Heart right ventricle (tissue), 16 donors: ENCODE measurements around the gene EPHA8. TPM values are rescaled to one million over a fixed set of nuclear protein-coding genes. Genes with fewer than 3 reads are reported as not detected.

ENCODE experiments used
- ATAC-seq, 8 donors: fragments of 200-7000 bp; cut with Tn5 transposase; one replicate each; pipeline ENCODE4 v1.9.1; 2020; ENCODE audit warnings: mild to moderate bottlenecking in 8 of 8, moderate library complexity in 8 of 8, moderate number of reproducible peaks in 1 of 8
- DNase-seq, 2 donors: peaks; one replicate each; pipeline ENCODE4 v3.0.0-alpha.2; 2020
- H3K27ac ChIP-seq, 10 donors: fragments of 200-600 bp; sonication (generic) in 2 of 10; one replicate each; pipeline versions ENCODE4 v1.5.0 to v1.8.0; 2020 to 2022; ENCODE audit warnings: mild to moderate bottlenecking in 3 of 10
- H3K27me3 ChIP-seq, 7 donors: fragments of 200-600 bp; one replicate each; pipeline ENCODE4 v1.8.0; 2021 to 2022; ENCODE audit warnings: mild to moderate bottlenecking in 2 of 7
- H3K36me3 ChIP-seq, 9 donors: fragments of 200-600 bp; sonication (generic) in 1 of 9; one replicate each; pipeline versions ENCODE4 v1.5.0 to v1.8.0; 2020 to 2022; ENCODE audit warnings: mild to moderate bottlenecking in 2 of 9
- H3K4me1 ChIP-seq, 9 donors: fragments of 200-600 bp; sonication (generic) in 1 of 9; one replicate each; pipeline versions ENCODE4 v1.5.0 to v1.8.0; 2020 to 2022; ENCODE audit warnings: mild to moderate bottlenecking in 4 of 9
- H3K4me3 ChIP-seq, 10 donors: fragments of 200-600 bp; sonication (generic) in 2 of 10; one replicate each; pipeline versions ENCODE4 v1.5.0 to v1.8.0; 2020 to 2022; ENCODE audit warnings: mild to moderate bottlenecking in 7 of 10, moderate library complexity in 2 of 10
- H3K9me3 ChIP-seq, 11 donors: fragments of 200-600 bp in 10 of 11; sonication (generic) in 2 of 11; one replicate each; pipeline versions ENCODE4 v1.5.0 to v1.8.0; 2013 to 2022; ENCODE audit warnings: mild to moderate bottlenecking in 2 of 11, control low read depth in 1 of 11, moderate library complexity in 1 of 11
- CTCF ChIP-seq, 9 donors: fragments of 200-600 bp; sonication (generic) in 2 of 9; IDR thresholded peaks; one replicate each; pipeline versions ENCODE4 v1.5.0 to v1.8.0; 2021 to 2022; ENCODE audit warnings: antibody characterized with exemption in 9 of 9, mild to moderate bottlenecking in 5 of 9, moderate library complexity in 1 of 9
- WGBS, 2 donors: extraction: QIAGEN DNeasy Blood & Tissue Kit; methylation state at CpG; one replicate each; pipeline ENCODE4 v1.1.7; 2013; ENCODE audit warnings: inconsistent platforms in 1 of 2; 5-methylcytosine and 5-hydroxymethylcytosine counted together
- intact Hi-C, 10 donors: fragments of 100-400 bp; cut with DNase I; formaldehyde crosslinking; loops; one replicate each; pipeline versions ENCODE4 v1.11.1 to v1.14.2; 2022
- polyA plus RNA-seq, 2 donors: library from polyadenylated mRNA; stranded (reverse); fragments of 200-250 nt; gene quantifications; one replicate each; pipeline ENCODE4 v1.2.3, GENCODE V29; 2013
- total RNA-seq, 10 donors: library from RNA; stranded (reverse); fragmentation: NEBNext Ultra II Directional in 3 of 10; extraction: Animal tissue kit (Norgen Biotek cat#: 25700) in 3 of 10; gene quantifications; one replicate each; pipeline versions ENCODE4 v1.2.1 to v1.2.4, GENCODE V29; 2021 to 2023
- donor health status: Arrhythmogenic right ventricular cardiomyopathy.
- donor health status: ischemic (EF 13 %, LVEDD 7.1; RV severe dilation, severe dysfunction).
- donor health status: healthy with polysubstance abuse.
- donor health status: DM: no; HTN: yes; CAD: no.
- donor health status: DM: no; HTN: no; CAD: no.
- donor health status: ischemic (EF 25% LVEDD 6.9; RV normal size, moderate dysfunction).
- donor health status: ischemic (EF 25% LVEDD 5.7; RV mildly dilated, moderate dysfunction).
- donor health status: healthy.
- donor health status: DM: yes; HTN: yes; CAD: no.
- donor health status: Ischemic cardiomyopathy.
- donor health status: ischemic (EF 35%, LVEDD 5.7; RV mildly dilated, moderate dysfunction).
- donor health status: nonischemic (EF 11% LVEDD 7.7; RV severe dilation, severe dysfunction).
- donor health status: DM: yes; HTN: yes; CAD: no.
- donor health status: PGD.
- donor health status: ischemic (EF 29% LVEDD 5.4; RV normal size, mild dysfunction).
- donor health status: nonischemic (EF 23%, LVEDD 6.1; RV moderate dilation, normal function).

The EPHA8 gene
- total and polyA plus RNA-seq, 12 donors = 0.12 to 0.30 TPM; not detected in 10

- 82 to 87% methylated on average over 7 of the region's 7 CpGs for WGBS, 2 donors
- Histone ChIP-seq H3K27ac (no peak overlapping the region), H3K4me1 (peaks cover 3 to 22% (median 18%) of the 10 kb centered on the region in 9 donors), H3K9me3 (no peaks in the 10 kb centered on the region), H3K27me3 (no peaks in the 10 kb centered on the region), H3K36me3 (peaks cover 0 to 69% (median 35%) of the 10 kb centered on the region in 9 donors), H3K4me3 (no peak overlapping the region)
- DNase-seq (no peak), ATAC-seq (no peak)
- intact Hi-C loops = loop anchor here in 4 of 10 donors (5.0 to 10.0 kb wide), 3 partner anchors 92 to 115 kb away; partner anchors contain the start of genes C1QC (in 2 of the 4) and C1QA (in 1 of the 4)
- TF ChIP-seq CTCF (IDR thresholded peaks at IDR 0.05) = no peak
These were observed 36.2 kb upstream of the EPHA8 start for GRCh38 chr1:22527122-22527521.

GRCh38 chr1:22527555-22528296 lies 35.6 kb upstream of the EPHA8 start:
- peaks cover 0 to 63% (median 30%) of the 10 kb centered on the region in 9 donors for H3K36me3 ChIP-seq
- no peaks in the 10 kb centered on the region for H3K27me3 ChIP-seq
- intact Hi-C loops = loop anchor here in 4 of 10 donors (5.0 to 10.0 kb wide), 3 partner anchors 93 to 115 kb away; partner anchors contain the start of genes C1QC (in 2 of the 4) and C1QA (in 1 of the 4)
- no peak overlapping the region for H3K4me3 ChIP-seq
- no peak for DNase-seq
- H3K9me3 ChIP-seq = no peaks in the 10 kb centered on the region
- 85 to 87% methylated on average over 15 of the region's 15 CpGs for WGBS, 2 donors
- TF ChIP-seq CTCF (IDR thresholded peaks at IDR 0.05) = peak in 5 of 9 donors; percentile 24 to 35 (median 29)
- ATAC-seq = no peak
- no peak overlapping the region for H3K27ac ChIP-seq
- peaks cover 3 to 23% (median 18%) of the 10 kb centered on the region in 9 donors for H3K4me1 ChIP-seq

- H3K27me3 ChIP-seq = no peaks in the 10 kb centered on the region
- H3K27ac ChIP-seq = no peak overlapping the region
- DNase-seq (no peak), ATAC-seq (no peak)
- TF ChIP-seq CTCF (IDR thresholded peaks at IDR 0.05) = no peak
- H3K36me3 ChIP-seq = peaks cover 0 to 59% (median 27%) of the 10 kb centered on the region in 9 donors
- peaks cover 3 to 23% (median 18%) of the 10 kb centered on the region in 9 donors for H3K4me1 ChIP-seq
- no peaks in the 10 kb centered on the region for H3K9me3 ChIP-seq
- WGBS, 2 donors = 97 to 98% methylated on average over 7 of the region's 7 CpGs
- intact Hi-C loops = loop anchor here in 4 of 10 donors (5.0 to 10.0 kb wide), 3 partner anchors 94 to 114 kb away; partner anchors contain the start of genes C1QC (in 2 of the 4) and C1QA (in 1 of the 4)
- no peak overlapping the region for H3K4me3 ChIP-seq
These were observed 34.8 kb upstream of the EPHA8 start for GRCh38 chr1:22528451-22528850.

- ATAC-seq (peak in 7 of 8 donors; percentile 53 to 80 (median 67)), DNase-seq (peak in 1 of 2 donors; percentile 54)
- Histone ChIP-seq H3K36me3 (peaks cover 0 to 44% (median 13%) of the 10 kb centered on the region in 9 donors), H3K4me1 (peaks cover 3 to 23% (median 18%) of the 10 kb centered on the region in 9 donors), H3K27me3 (no peaks in the 10 kb centered on the region), H3K9me3 (no peaks in the 10 kb centered on the region), H3K27ac (peak overlapping the region in 5 of 10 donors; percentile 54 to 69 (median 55)), H3K4me3 (no peak overlapping the region)
- intact Hi-C loops = loop anchor here in 6 of 10 donors (5.0 to 10.0 kb wide), 4 partner anchors 95 to 115 kb away; partner anchors contain the start of genes C1QC (in 4 of the 6) and C1QA (in 2 of the 6)
- no peak for TF ChIP-seq CTCF (IDR thresholded peaks at IDR 0.05)
- WGBS, 2 donors = 59 to 60% methylated on average over 12 of the region's 12 CpGs
These were observed 33.2 kb upstream of the EPHA8 start for GRCh38 chr1:22529901-22530621.
